Effector memory CD8-positive, alpha-beta T cell (primary cell): ENCODE data around the gene ZFHX3.

Experiments used
- ATAC-seq: fragments of 150-1000 bp; cut with Tn5 transposase; replicated peaks from 2 replicates; pipeline ENCODE4 v1.10.0; 2021; ENCODE audit warnings: mild to moderate bottlenecking, moderate library complexity
- DNase-seq, 3 experiments: peaks; one replicate each; pipeline ENCODE4 v3.0.0; 2021
- H3K27ac Mint-ChIP-seq, 2 donors: one replicate each; pipeline ENCODE4 v1.8.0; 2022; ENCODE audit warnings: mild to moderate bottlenecking in 2 of 2, mixed read lengths in 2 of 2, moderate library complexity in 2 of 2
- H3K27me3 Mint-ChIP-seq, 2 donors: one replicate each; pipeline ENCODE4 v1.8.0; 2022; ENCODE audit warnings: mixed read lengths in 2 of 2
- H3K36me3 Mint-ChIP-seq: one replicate; pipeline ENCODE4 v1.8.0; 2022; ENCODE audit warnings: mild to moderate bottlenecking, moderate library complexity, mixed read lengths; ENCODE audit not compliant: insufficient read depth
- H3K4me1 Mint-ChIP-seq, 2 donors: one replicate each; pipeline ENCODE4 v1.8.0; 2022; ENCODE audit warnings: low read depth in 2 of 2, mixed read lengths in 2 of 2
- H3K4me3 Mint-ChIP-seq, 2 donors: one replicate each; pipeline ENCODE4 v1.8.0; 2022; ENCODE audit warnings: mild to moderate bottlenecking in 2 of 2, mixed read lengths in 2 of 2, moderate library complexity in 2 of 2
- H3K9me3 Mint-ChIP-seq, 2 donors: one replicate each; pipeline ENCODE4 v1.8.0; 2022; ENCODE audit warnings: mixed read lengths in 2 of 2

The ZFHX3 gene

GRCh38 chr16:72884573-72884972 lies 163.4 kb downstream of the ZFHX3 start:
- no peak for ATAC-seq
- peaks cover 0 to 4% of the 10 kb centered on the region in 2 donors for H3K9me3 Mint-ChIP-seq
- H3K36me3 Mint-ChIP-seq: no peaks in the 10 kb centered on the region
- peaks cover 0 to 2% of the 10 kb centered on the region in 2 donors for H3K4me1 Mint-ChIP-seq
- DNase-seq: no peak
- no peak overlapping the region for H3K27ac Mint-ChIP-seq
- peaks cover 5 to 19% of the 10 kb centered on the region in 2 donors for H3K27me3 Mint-ChIP-seq
- H3K4me3 Mint-ChIP-seq: no peak overlapping the region

GRCh38 chr16:72884037-72884436 lies 163.9 kb downstream of the ZFHX3 start:
- Mint-ChIP-seq H3K27ac (no peak overlapping the region), H3K4me3 (no peak overlapping the region), H3K36me3 (no peaks in the 10 kb centered on the region), H3K9me3 (peaks cover 0 to 4% of the 10 kb centered on the region in 2 donors), H3K4me1 (peaks cover 0 to 2% of the 10 kb centered on the region in 2 donors), H3K27me3 (peaks cover 5 to 19% of the 10 kb centered on the region in 2 donors)
- no peak for ATAC-seq
- DNase-seq: no peak

- no peak for ATAC-seq
- Mint-ChIP-seq H3K9me3 (no peaks in the 10 kb centered on the region), H3K36me3 (peaks cover 2% of the 10 kb centered on the region), H3K27ac (no peak overlapping the region), H3K27me3 (peaks cover 5 to 11% of the 10 kb centered on the region in 2 donors), H3K4me1 (no peaks in the 10 kb centered on the region), H3K4me3 (no peak overlapping the region)
- no peak for DNase-seq
Observed at GRCh38 chr16:72879846-72880245, 168.1 kb downstream of the ZFHX3 start.

GRCh38 chr16:72878301-72879269 lies 169.3 kb downstream of the ZFHX3 start:
- H3K9me3 Mint-ChIP-seq: no peaks in the 10 kb centered on the region
- no peaks in the 10 kb centered on the region for H3K4me1 Mint-ChIP-seq
- H3K36me3 Mint-ChIP-seq: peaks cover 2% of the 10 kb centered on the region
- no peak overlapping the region for H3K27ac Mint-ChIP-seq
- DNase-seq: no peak
- H3K4me3 Mint-ChIP-seq: no peak overlapping the region
- peaks cover 5 to 11% of the 10 kb centered on the region in 2 donors for H3K27me3 Mint-ChIP-seq
- no peak for ATAC-seq

- no peaks in the 10 kb centered on the region for H3K4me1 Mint-ChIP-seq
- no peak overlapping the region for H3K4me3 Mint-ChIP-seq
Observed at GRCh38 chr16:72877374-72878028, 170.4 kb downstream of the ZFHX3 start.

GRCh38 chr16:72876981-72877373 lies 171.0 kb downstream of the ZFHX3 start:
- no peak overlapping the region for H3K27ac Mint-ChIP-seq
- H3K4me1 Mint-ChIP-seq: no peaks in the 10 kb centered on the region
- H3K27me3 Mint-ChIP-seq: peaks cover 3 to 5% of the 10 kb centered on the region in 2 donors
- peaks cover 2% of the 10 kb centered on the region for H3K36me3 Mint-ChIP-seq
- no peak for ATAC-seq
- H3K4me3 Mint-ChIP-seq: no peak overlapping the region
- no peaks in the 10 kb centered on the region for H3K9me3 Mint-ChIP-seq
- DNase-seq: no peak

More at GRCh38 chr16:72877374-72878028, 170.4 kb downstream of the ZFHX3 start:
- Mint-ChIP-seq H3K9me3 (no peaks in the 10 kb centered on the region), H3K36me3 (peaks cover 2% of the 10 kb centered on the region), H3K27me3 (peaks cover 5 to 8% of the 10 kb centered on the region in 2 donors), H3K27ac (no peak overlapping the region)
- DNase-seq (no peak), ATAC-seq (no peak)

GRCh38 chr16:72876221-72876620 lies 171.7 kb downstream of the ZFHX3 start:
- H3K9me3 Mint-ChIP-seq: no peaks in the 10 kb centered on the region
- H3K36me3 Mint-ChIP-seq: peaks cover 2% of the 10 kb centered on the region
- no peak for ATAC-seq
- H3K4me3 Mint-ChIP-seq: no peak overlapping the region
- H3K27me3 Mint-ChIP-seq: peaks cover 0 to 5% of the 10 kb centered on the region in 2 donors
- DNase-seq: no peak
- H3K27ac Mint-ChIP-seq: no peak overlapping the region
- H3K4me1 Mint-ChIP-seq: no peaks in the 10 kb centered on the region

GRCh38 chr16:72875291-72876031 lies 172.5 kb downstream of the ZFHX3 start:
- no peak overlapping the region for H3K27ac Mint-ChIP-seq
- peaks cover 0 to 5% of the 10 kb centered on the region in 2 donors for H3K27me3 Mint-ChIP-seq
- H3K9me3 Mint-ChIP-seq: no peaks in the 10 kb centered on the region
- H3K4me3 Mint-ChIP-seq: no peak overlapping the region
- peaks cover 2% of the 10 kb centered on the region for H3K36me3 Mint-ChIP-seq
- no peaks in the 10 kb centered on the region for H3K4me1 Mint-ChIP-seq
- ATAC-seq: no peak
- no peak for DNase-seq

GRCh38 chr16:72873853-72874252 lies 174.1 kb downstream of the ZFHX3 start:
- no peak overlapping the region for H3K27ac Mint-ChIP-seq
- H3K27me3 Mint-ChIP-seq: peaks cover 0 to 5% of the 10 kb centered on the region in 2 donors
- DNase-seq (no peak), ATAC-seq (no peak)
- H3K9me3 Mint-ChIP-seq: peaks cover 0 to 5% of the 10 kb centered on the region in 2 donors
- peaks cover 2% of the 10 kb centered on the region for H3K36me3 Mint-ChIP-seq
- H3K4me3 Mint-ChIP-seq: no peak overlapping the region
- H3K4me1 Mint-ChIP-seq: no peaks in the 10 kb centered on the region

GRCh38 chr16:72873044-72873443 lies 174.9 kb downstream of the ZFHX3 start:
- peaks cover 0 to 5% of the 10 kb centered on the region in 2 donors for H3K9me3 Mint-ChIP-seq
- ATAC-seq (no peak), DNase-seq (no peak)
- H3K27me3 Mint-ChIP-seq: peaks cover 0 to 5% of the 10 kb centered on the region in 2 donors
- H3K27ac Mint-ChIP-seq: no peak overlapping the region
- peaks cover 2% of the 10 kb centered on the region for H3K36me3 Mint-ChIP-seq
- H3K4me3 Mint-ChIP-seq: no peak overlapping the region
- no peaks in the 10 kb centered on the region for H3K4me1 Mint-ChIP-seq

GRCh38 chr16:72865835-72866234 lies 182.1 kb downstream of the ZFHX3 start:
- Mint-ChIP-seq H3K4me1 (no peaks in the 10 kb centered on the region), H3K4me3 (no peak overlapping the region)
- DNase-seq: no peak

GRCh38 chr16:72865258-72865657 lies 182.7 kb downstream of the ZFHX3 start:
- no peaks in the 10 kb centered on the region for H3K36me3 Mint-ChIP-seq
- peaks cover 4 to 10% of the 10 kb centered on the region in 2 donors for H3K9me3 Mint-ChIP-seq
- ATAC-seq (no peak), DNase-seq (no peak)
- H3K4me1 Mint-ChIP-seq: no peaks in the 10 kb centered on the region
- no peak overlapping the region for H3K27ac Mint-ChIP-seq
- H3K27me3 Mint-ChIP-seq: peaks cover 4 to 11% of the 10 kb centered on the region in 2 donors
- no peak overlapping the region for H3K4me3 Mint-ChIP-seq

More at GRCh38 chr16:72865835-72866234, 182.1 kb downstream of the ZFHX3 start:
- no peak for ATAC-seq
- peaks cover 4 to 6% of the 10 kb centered on the region in 2 donors for H3K27me3 Mint-ChIP-seq
- H3K9me3 Mint-ChIP-seq: peaks cover 4 to 10% of the 10 kb centered on the region in 2 donors
- H3K27ac Mint-ChIP-seq: no peak overlapping the region
- no peaks in the 10 kb centered on the region for H3K36me3 Mint-ChIP-seq
